HG02763 (cell line): ENCODE measurements around the gene ZSCAN20.

Experiments used
- ATAC-seq: cut with Tn5 transposase; IDR thresholded peaks from one replicate; pipeline ENCODE4 v1.9.1; 2021; ENCODE audit warnings: mild to moderate bottlenecking, moderate library complexity; ENCODE audit not compliant: unreplicated experiment

Gene ZSCAN20

GRCh38 chr1:33443080-33443704 lies 29.3 kb upstream of the ZSCAN20 start:
- ATAC-seq = no peak

- ATAC-seq = no peak
These were observed 28.7 kb upstream of the ZSCAN20 start for GRCh38 chr1:33443705-33444180.

GRCh38 chr1:33445108-33445507 lies 27.3 kb upstream of the ZSCAN20 start:
- no peak for ATAC-seq

- no peak for ATAC-seq
These were observed 25.9 kb upstream of the ZSCAN20 start for GRCh38 chr1:33446590-33446989.

GRCh38 chr1:33454646-33455282 lies 17.7 kb upstream of the ZSCAN20 start:
- no peak for ATAC-seq

GRCh38 chr1:33455539-33456501 lies 16.6 kb upstream of the ZSCAN20 start:
- no peak for ATAC-seq

GRCh38 chr1:33456502-33456886 lies 16.0 kb upstream of the ZSCAN20 start:
- no peak for ATAC-seq

GRCh38 chr1:33459691-33460090 lies 12.8 kb upstream of the ZSCAN20 start:
- no peak for ATAC-seq

- no peak for ATAC-seq
These were observed 12.3 kb upstream of the ZSCAN20 start for GRCh38 chr1:33460144-33460543.

- peak; percentile 64 for ATAC-seq
These were observed 11.4 kb upstream of the ZSCAN20 start for GRCh38 chr1:33460947-33461629.

GRCh38 chr1:33462405-33463164 lies 9.9 kb upstream of the ZSCAN20 start:
- ATAC-seq = no peak

GRCh38 chr1:33464552-33464951 lies 7.9 kb upstream of the ZSCAN20 start:
- no peak for ATAC-seq

GRCh38 chr1:33465316-33465715 lies 7.1 kb upstream of the ZSCAN20 start:
- ATAC-seq = no peak

GRCh38 chr1:33466159-33466558 lies 6.3 kb upstream of the ZSCAN20 start:
- no peak for ATAC-seq

- ATAC-seq = no peak
These were observed 4.4 kb upstream of the ZSCAN20 start for GRCh38 chr1:33468011-33468410.

- ATAC-seq = no peak
These were observed 3.9 kb upstream of the ZSCAN20 start for GRCh38 chr1:33468531-33468930.

- no peak for ATAC-seq
These were observed 3.5 kb upstream of the ZSCAN20 start for GRCh38 chr1:33468967-33469366.

- ATAC-seq = no peak
These were observed 2.8 kb upstream of the ZSCAN20 start for GRCh38 chr1:33469691-33470090.

GRCh38 chr1:33470495-33471012 lies 1.9 kb upstream of the ZSCAN20 start:
- ATAC-seq = no peak

GRCh38 chr1:33471416-33471815 lies 1.0 kb upstream of the ZSCAN20 start:
- no peak for ATAC-seq
